Pancreas (tissue), 10 donors: ENCODE results near the gene RYR1. TPM values are rescaled to one million over a fixed set of nuclear protein-coding genes. Genes with fewer than 3 reads are reported as not detected.

ENCODE experiments used
- ATAC-seq, 4 donors: fragments of 200-7000 bp; cut with Tn5 transposase; one replicate each; pipeline versions ENCODE4 v1.8.0 to v1.9.1; 2020; ENCODE audit warnings: mild to moderate bottlenecking in 4 of 4, moderate library complexity in 4 of 4
- DNase-seq, 6 donors: peaks; one replicate each; pipeline ENCODE4 v3.0.0-alpha.2; 2020
- FAIRE-seq: peaks from 2 replicates; lab custom pipeline; 2012; peaks lifted over from hg19 to GRCh38; lab: Jason Lieb, UNC
- H3K27ac ChIP-seq, 4 donors: fragments of 200-600 bp; sonication (generic); 1 replicate in 3 of 4; 2 replicates in 1 of 4; pipeline versions ENCODE4 v1.5.0 to v1.8.0; 2020
- H3K27me3 ChIP-seq, 4 donors: fragments of 200-600 bp; one replicate each; pipeline ENCODE4 v1.8.0; 2021
- H3K36me3 ChIP-seq, 3 donors: fragments of 200-600 bp; sonication (generic) in 1 of 3; one replicate each; pipeline versions ENCODE4 v1.5.0 to v1.8.0; 2020 to 2021
- H3K4me1 ChIP-seq, 3 donors: fragments of 200-600 bp; one replicate each; pipeline ENCODE4 v1.8.0; 2021
- H3K4me3 ChIP-seq, 4 donors: fragments of 200-600 bp; sonication (generic) in 2 of 4; one replicate each; pipeline versions ENCODE4 v1.5.0 to v1.8.0; 2020 to 2021
- H3K9me3 ChIP-seq, 4 donors: fragments of 200-600 bp; one replicate each; pipeline ENCODE4 v1.8.0; 2021
- CTCF ChIP-seq, 4 donors: fragments of 200-600 bp; sonication (generic) in 3 of 4; IDR thresholded peaks; one replicate each; pipeline versions ENCODE4 v1.5.0 to v1.8.0; 2021; ENCODE audit warnings: antibody characterized with exemption in 4 of 4
- WGBS, 2 donors: extraction: QIAGEN DNeasy Blood & Tissue Kit; methylation state at CpG; one replicate each; pipeline ENCODE4 v1.1.7; 2013; 5-methylcytosine and 5-hydroxymethylcytosine counted together
- intact Hi-C, 3 donors: fragments of 100-400 bp; cut with DNase I; formaldehyde crosslinking; loops; one replicate each; pipeline versions ENCODE4 v1.11.1 to v1.14.2; 2022
- polyA plus RNA-seq, 2 donors: library from polyadenylated mRNA; stranded (reverse); fragments of 200-250 nt; gene quantifications; one replicate each; pipeline ENCODE4 v1.2.3, GENCODE V29; 2013
- total RNA-seq, 6 donors: library from RNA; stranded (reverse); fragmentation: NEBNext Ultra II Directional in 4 of 6; extraction: Animal tissue kit (Norgen Biotek cat#: 25700) in 4 of 6; gene quantifications; one replicate each; pipeline versions ENCODE4 v1.2.1 to v1.2.4, GENCODE V29; 2021 to 2023
- donor health status: healthy with polysubstance abuse.
- donor health status: DM: no; HTN: no; CAD: no; lungs with moderate emphysema.
- donor health status: DM: no; HTN: no; CAD: no.
- donor health status: control.
- donor health status: control.
- donor health status: Bipolar disorder and iron deficiency.
- donor health status: DM: yes; HTN: yes; CAD: no.
- donor health status: DM: no; HTN: no; CAD: no.
- donor health status: DM: no; HTN: no; CAD: no.
- donor health status: DM: yes; HTN: yes; CAD: no.

RYR1 gene
- total and polyA plus RNA-seq, 8 donors = 0.19 to 1.4 (median 0.57) TPM

DNA sequence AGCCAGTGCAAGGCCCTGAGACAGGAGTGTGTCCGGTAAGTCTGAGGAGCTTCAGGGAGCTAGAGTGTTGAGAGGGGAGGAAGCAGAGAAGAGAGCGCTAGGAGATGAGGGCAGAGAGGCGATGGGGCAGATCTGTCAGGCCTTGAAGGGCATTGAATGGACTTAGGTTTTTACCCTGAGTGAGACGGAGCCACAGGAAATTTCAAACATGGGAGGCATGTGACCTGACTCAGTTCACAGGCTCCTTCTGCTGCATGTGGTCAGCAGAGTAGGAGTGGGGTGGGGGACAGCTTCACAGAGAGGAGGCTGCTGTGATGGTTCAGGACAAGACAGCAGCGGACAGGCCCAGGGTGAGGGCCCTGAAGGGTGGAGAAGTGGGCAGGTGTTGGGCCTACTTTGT lies 33.1 kb upstream of the RYR1 start:
- no peak overlapping the region for H3K27ac ChIP-seq
- ATAC-seq = no peak
- peaks cover 0 to 2% (median 0%) of the 10 kb centered on the region in 3 donors for H3K4me1 ChIP-seq
- H3K4me3 ChIP-seq = no peak overlapping the region
- no peak for FAIRE-seq
- no peak for TF ChIP-seq CTCF (IDR thresholded peaks at IDR 0.05)
- intact Hi-C loops = loop anchor here in 1 of 3 donors (10.0 kb wide), 1 partner anchor 214 kb away; the partner anchor contains the start of genes EIF3K and MAP4K1
- H3K9me3 ChIP-seq = no peaks in the 10 kb centered on the region
- 74 to 76% methylated on average over 5 of the region's 5 CpGs for WGBS, 2 donors
- DNase-seq = no peak
- H3K27me3 ChIP-seq = no peaks in the 10 kb centered on the region
- no peaks in the 10 kb centered on the region for H3K36me3 ChIP-seq

DNA sequence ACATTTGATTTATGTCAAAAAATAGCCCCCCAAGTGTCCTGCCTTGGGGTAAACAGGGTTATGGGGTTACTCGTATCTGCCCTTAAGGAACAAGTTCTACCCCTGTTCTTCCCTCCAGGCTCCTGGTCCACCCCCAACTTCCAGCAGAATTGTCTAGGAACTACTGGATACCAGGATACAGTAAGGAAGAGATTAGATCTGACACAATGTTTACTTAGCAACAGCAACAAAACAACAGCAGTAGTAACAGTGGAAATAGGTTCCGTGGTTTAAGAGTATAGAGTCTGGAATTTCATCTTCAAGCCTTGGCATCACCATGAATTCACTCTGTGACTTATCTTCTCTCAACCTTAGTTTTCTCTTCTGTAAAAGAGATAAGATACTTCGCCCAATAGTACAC lies 32.3 kb upstream of the RYR1 start:
- intact Hi-C loops = loop anchor here in 1 of 3 donors (10.0 kb wide), 1 partner anchor 214 kb away; the partner anchor contains the start of genes EIF3K and MAP4K1
- peaks cover 0 to 2% (median 0%) of the 10 kb centered on the region in 3 donors for H3K4me1 ChIP-seq
- DNase-seq (no peak), FAIRE-seq (no peak), ATAC-seq (no peak)
- no peaks in the 10 kb centered on the region for H3K36me3 ChIP-seq
- H3K9me3 ChIP-seq = no peaks in the 10 kb centered on the region
- no peak overlapping the region for H3K4me3 ChIP-seq
- no peaks in the 10 kb centered on the region for H3K27me3 ChIP-seq
- 49 to 55% methylated on average over 3 of the region's 3 CpGs for WGBS, 2 donors
- no peak overlapping the region for H3K27ac ChIP-seq
- TF ChIP-seq CTCF (IDR thresholded peaks at IDR 0.05) = no peak

- H3K36me3 ChIP-seq = peaks cover 0 to 9% (median 0%) of the 10 kb centered on the region in 3 donors
- H3K27me3 ChIP-seq = no peaks in the 10 kb centered on the region
- H3K4me3 ChIP-seq = peak overlapping the region in 3 of 4 donors; percentile 81 to 99 (median 97)
- DNase-seq (no peak), ATAC-seq (no peak), FAIRE-seq (no peak)
- intact Hi-C loops = loop anchor here in 1 of 3 donors (10.0 kb wide), 1 partner anchor 212 kb away; the partner anchor contains the start of genes EIF3K and MAP4K1
- peaks cover 0 to 2% (median 0%) of the 10 kb centered on the region in 3 donors for H3K4me1 ChIP-seq
- H3K9me3 ChIP-seq = no peaks in the 10 kb centered on the region
- peak overlapping the region in 3 of 4 donors; percentile 30 to 39 (median 31) for H3K27ac ChIP-seq
- 0 to 2% methylated on average over 18 of the region's 18 CpGs for WGBS, 2 donors
- no peak for TF ChIP-seq CTCF (IDR thresholded peaks at IDR 0.05)
Measured at GRCh38 chr19:38402623-38402966, 30.9 kb upstream of the RYR1 start.

DNA sequence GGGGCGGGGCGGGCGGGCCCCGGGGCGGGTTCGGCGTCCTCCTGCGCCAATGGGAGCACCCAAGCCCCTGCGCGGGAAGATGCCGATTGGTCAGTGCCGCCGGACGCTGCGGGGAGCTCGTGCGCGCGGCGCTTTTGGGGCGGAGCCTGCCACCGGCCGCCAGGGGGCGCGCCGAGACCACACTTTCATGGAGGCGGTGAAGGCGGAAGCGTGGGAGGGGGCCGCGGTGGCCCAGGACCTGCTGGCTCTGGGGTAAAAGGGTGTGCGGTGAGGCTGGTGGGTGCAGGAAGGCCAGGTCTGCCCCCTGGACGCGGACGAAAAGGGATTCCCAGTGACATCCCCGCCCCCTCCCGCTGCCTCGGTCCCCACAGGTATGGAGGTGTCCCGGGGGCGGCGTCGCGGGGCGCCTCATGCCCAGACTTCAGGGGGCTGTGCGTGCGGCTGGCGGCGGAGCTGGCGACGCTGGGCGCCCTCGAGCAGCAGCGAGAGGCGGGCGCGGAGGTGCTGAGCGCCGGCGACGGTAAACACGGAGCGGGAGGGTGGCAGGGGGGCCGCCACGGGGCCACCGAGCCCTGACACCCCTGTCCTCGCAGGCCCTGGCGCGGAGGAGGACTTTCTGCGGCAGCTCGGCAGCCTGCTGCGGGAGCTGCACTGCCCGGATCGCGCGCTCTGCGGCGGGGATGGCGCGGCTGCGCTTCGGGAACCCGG lies 30.4 kb upstream of the RYR1 start, which contains the start of gene FAM98C:
TSS of gene FAM98C (plus strand) at position 127 of the 708 bp plus-strand sequence. CDS start at position 188, 61 bp downstream.
- WGBS, 2 donors = 0 to 1% methylated on average over 60 to 82 of the region's 82 CpGs

More for the DNA sequence above, 30.4 kb upstream of the RYR1 start, which contains the start of gene FAM98C:
- FAIRE-seq (no peak), ATAC-seq (peak; percentile 98 to 99 (median 98)), DNase-seq (peak; percentile 95 to 99 (median 98))
- peak; percentile 98 to 99 (median 99) for TF ChIP-seq CTCF (IDR thresholded peaks at IDR 0.05)
- intact Hi-C loops = loop anchor here in 1 of 3 donors (10.0 kb wide), 1 partner anchor 212 kb away; the partner anchor contains the start of genes EIF3K and MAP4K1
- peaks cover 0 to 9% (median 0%) of the 10 kb centered on the region in 3 donors for H3K36me3 ChIP-seq
- H3K4me1 ChIP-seq = peaks cover 0 to 2% (median 0%) of the 10 kb centered on the region in 3 donors
- peak within 1 kb of the TSS; percentile 78 to 85 (median 80) for H3K27ac ChIP-seq
- no peaks in the 10 kb centered on the region for H3K27me3 ChIP-seq
- H3K9me3 ChIP-seq = no peaks in the 10 kb centered on the region
- peak within 1 kb of the TSS; percentile 81 to 99 (median 90) for H3K4me3 ChIP-seq
